HCT116 (cell line): ENCODE measurements around the gene IL19.

Experiments used
- CTCF ChIP-seq, 3 experiments: fragments of 200-600 bp in 1 of 3; sonication (generic) in 1 of 3; IDR thresholded peaks in 2 of 3; conservative IDR thresholded peaks in 1 of 3; 2 replicates each; pipeline ENCODE4 v1.5.1; 2012 to 2017; ENCODE audit warnings: low read depth in 2 of 3, low read length in 2 of 3, antibody characterized with exemption in 1 of 3, borderline replicate concordance in 1 of 3, control low read depth in 1 of 3, mild to moderate bottlenecking in 1 of 3, mixed read lengths in 1 of 3, mixed run types in 1 of 3, moderate library complexity in 1 of 3; ENCODE audit not compliant: insufficient read depth in 1 of 3
- POLR2A ChIP-seq: IDR thresholded peaks from 2 replicates; pipeline ENCODE4 v1.7.0; 2011; ENCODE audit warnings: borderline replicate concordance; ENCODE audit not compliant: insufficient read depth, insufficient read length; ENCODE audit errors: extremely low read depth
- POLR2AphosphoS5 ChIP-seq: IDR thresholded peaks from 2 replicates; pipeline ENCODE4 v1.6.1; 2011; ENCODE audit warnings: mild to moderate bottlenecking, low read depth, low read length, moderate library complexity
- REST ChIP-seq: IDR thresholded peaks from 2 replicates; pipeline ENCODE4 v1.6.1; 2012; ENCODE audit warnings: low read depth
- TCF7L2 ChIP-seq: IDR thresholded peaks from 2 replicates; pipeline ENCODE4 v1.7.0; 2011; ENCODE audit warnings: borderline replicate concordance, inconsistent platforms; ENCODE audit not compliant: insufficient read depth, insufficient read length; ENCODE audit errors: extremely low read depth

- TF ChIP-seq POLR2AphosphoS5 (no peak), POLR2A (no peak), CTCF (IDR thresholded peaks at IDR 0.05 in 2 of 3, conservative IDR thresholded peaks at IDR 0.05 in 1 of 3; ENCODE audit: borderline replicate concordance in 1 of 3, insufficient read depth in 1 of 3, low read depth in 2 of 3, low read length in 2 of 3) (no peak), TCF7L2 (no peak), REST (no peak)
These were observed 109.7 kb downstream of the IL19 start for GRCh38 chr1:206880314-206880713.
